AG04449 (cell line): ENCODE measurements around the gene ANKRD12.

Experiments
- CTCF ChIA-PET: fragments of 350-600 bp; formaldehyde crosslinking; extraction: SDS; loops from one replicate; lab custom pipeline; 2021; ENCODE audit warnings: antibody characterized with exemption; lab: Yijun Ruan, JAX
- POLR2A ChIA-PET: fragments of 400-600, 350-600 bp; formaldehyde crosslinking; extraction: SDS; loops from one replicate; lab custom pipeline; 2020; ENCODE audit warnings: antibody characterized with exemption, inconsistent platforms; lab: Yijun Ruan, JAX
- DNase-seq: peaks from one replicate; pipeline ENCODE4 v3.0.0-alpha.2; 2010; ENCODE audit warnings: low read depth, low spot score
- H3K4me3 ChIP-seq: 2 replicates; pipeline ENCODE4 v1.5.1; 2011; ENCODE audit warnings: low read depth, mild to moderate bottlenecking, control low read depth, low read length
- CTCF ChIP-seq: IDR thresholded peaks from one replicate; pipeline ENCODE4 v1.5.1; 2011; ENCODE audit warnings: mild to moderate bottlenecking, moderate library complexity, low read length, control low read depth, inconsistent platforms; ENCODE audit not compliant: insufficient read depth; ENCODE audit errors: missing control alignments

The ANKRD12 gene

DNA sequence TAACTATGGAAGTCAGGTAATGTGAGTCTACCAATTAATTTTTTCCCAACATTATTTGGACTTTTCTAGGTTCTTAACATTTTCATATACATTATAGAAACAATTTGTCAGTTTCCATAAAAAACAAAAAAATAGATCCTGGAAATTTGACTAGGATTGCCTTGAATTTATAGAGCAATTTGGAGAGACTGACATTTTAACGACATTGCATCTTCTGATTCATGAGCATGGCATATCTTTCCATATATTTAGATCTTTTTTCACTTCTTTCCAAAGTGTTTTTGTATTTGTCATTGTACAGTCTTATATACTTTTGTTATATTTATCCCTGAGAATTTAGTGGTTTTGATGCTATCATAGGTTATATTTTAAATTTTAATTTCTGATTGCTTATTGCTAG is 42.0 kb downstream of the ANKRD12 start:
- CTCF ChIA-PET: no interaction called here
- no peak for TF ChIP-seq CTCF
- DNase-seq: no peak
- POLR2A ChIA-PET: no interaction called here
- H3K4me3 ChIP-seq: no peak overlapping the region

- no peak for TF ChIP-seq CTCF
- CTCF ChIA-PET: interaction anchor here (1.2 kb wide), 1 partner anchor 19 kb away, joined by 3 read pairs; no protein-coding TSS in a partner anchor
Measured at GRCh38 chr18:9181275-9181674, 44.7 kb downstream of the ANKRD12 start.

GRCh38 chr18:9182852-9183399 is 46.3 kb downstream of the ANKRD12 start:
- H3K4me3 ChIP-seq: no peak overlapping the region
- ChIA-PET POLR2A (no interaction called here), CTCF (interaction anchor here (1.5 kb wide), 1 partner anchor 11 kb away, joined by 3 read pairs; no protein-coding TSS in a partner anchor)
- no peak for DNase-seq
- TF ChIP-seq CTCF: no peak

More at GRCh38 chr18:9181275-9181674, 44.7 kb downstream of the ANKRD12 start:
- POLR2A ChIA-PET: no interaction called here
- no peak overlapping the region for H3K4me3 ChIP-seq
- DNase-seq: no peak

- no peak for TF ChIP-seq CTCF
- DNase-seq: no peak
- ChIA-PET CTCF (no interaction called here), POLR2A (no interaction called here)
- H3K4me3 ChIP-seq: no peak overlapping the region
Measured at GRCh38 chr18:9184998-9185613, 48.5 kb downstream of the ANKRD12 start.

- DNase-seq: no peak
- POLR2A ChIA-PET: no interaction called here
- no peak for TF ChIP-seq CTCF
- CTCF ChIA-PET: interaction anchor here (0.6 to 1.8 kb wide), 5 partner anchors 10 to 28 kb away, joined by 3 to 5 read pairs (median 3); no protein-coding TSS in a partner anchor
- no peak overlapping the region for H3K4me3 ChIP-seq
Measured at GRCh38 chr18:9188359-9189231, 52.0 kb downstream of the ANKRD12 start.

DNA sequence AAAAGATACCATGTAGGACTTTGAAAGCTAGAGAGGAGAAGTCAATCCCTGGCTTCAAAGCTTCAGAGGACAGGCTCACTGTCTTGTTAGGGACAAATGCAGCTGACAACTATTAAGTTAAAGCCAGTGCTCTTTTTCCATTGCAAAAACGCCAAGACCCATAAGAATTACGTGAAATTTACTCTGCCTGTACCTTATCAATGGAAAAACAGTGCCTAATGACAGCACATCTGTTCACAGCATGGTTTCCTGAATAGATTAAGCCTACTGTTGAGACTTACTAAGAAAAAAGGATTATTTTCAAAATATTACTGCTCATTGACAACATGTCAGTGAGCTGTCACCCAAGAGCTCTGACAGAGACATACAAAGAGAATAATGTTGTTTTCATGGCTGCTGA is 52.9 kb downstream of the ANKRD12 start:
- ChIA-PET POLR2A (no interaction called here), CTCF (interaction anchor here (1.6 kb wide), 1 partner anchor 9 kb away, joined by 3 read pairs; no protein-coding TSS in a partner anchor)
- H3K4me3 ChIP-seq: no peak overlapping the region
- TF ChIP-seq CTCF: no peak
- DNase-seq: no peak
